HL-60 (cell line): Measurements from ENCODE around the gene MXRA7.

Experiments used
- DNase-seq, 2 experiments: peaks; one replicate each; pipeline ENCODE4 v3.0.0-alpha.2; 2010 to 2020; ENCODE audit warnings: low read depth in 1 of 2, low spot score in 1 of 2
- H3K27ac ChIP-seq: fragments of 250-450 bp; sonication (Bioruptor Pico); replicated peaks from 2 replicates; pipeline ENCODE4 v1.5.1; 2020; ENCODE audit warnings: mild to moderate bottlenecking, moderate library complexity
- H3K27me3 ChIP-seq: fragments of 250-450 bp; sonication (Bioruptor Pico); 2 replicates; pipeline ENCODE4 v1.5.1; 2021; ENCODE audit warnings: mild to moderate bottlenecking, moderate library complexity; ENCODE audit not compliant: insufficient read depth, poor library complexity, severe bottlenecking
- H3K4me3 ChIP-seq: replicated peaks from 2 replicates; pipeline ENCODE4 v1.5.1; 2011; ENCODE audit warnings: mild to moderate bottlenecking, control low read depth, low read length; ENCODE audit not compliant: insufficient read depth
- CTCF ChIP-seq: IDR thresholded peaks from one replicate; pipeline ENCODE4 v1.5.1; 2011; ENCODE audit warnings: low read length, control low read depth, inconsistent platforms; ENCODE audit not compliant: insufficient read depth
- GABPA ChIP-seq: IDR thresholded peaks from 2 replicates; pipeline ENCODE4 v1.6.1; 2012; ENCODE audit warnings: low read depth
- POLR2AphosphoS5 ChIP-seq: IDR thresholded peaks from 2 replicates; pipeline ENCODE4 v1.6.1; 2012; ENCODE audit warnings: low read depth
- SPI1 ChIP-seq: IDR thresholded peaks from 2 replicates; pipeline ENCODE4 v1.6.1; 2012; ENCODE audit warnings: low read depth, mild to moderate bottlenecking, borderline replicate concordance
- TF ChIP-seq, protein P1 (sequence below): IDR thresholded peaks from 2 replicates; pipeline ENCODE4 v1.6.1; 2012; ENCODE audit warnings: low read depth; ENCODE audit not compliant: insufficient replicate concordance

Gene MXRA7

DNA sequence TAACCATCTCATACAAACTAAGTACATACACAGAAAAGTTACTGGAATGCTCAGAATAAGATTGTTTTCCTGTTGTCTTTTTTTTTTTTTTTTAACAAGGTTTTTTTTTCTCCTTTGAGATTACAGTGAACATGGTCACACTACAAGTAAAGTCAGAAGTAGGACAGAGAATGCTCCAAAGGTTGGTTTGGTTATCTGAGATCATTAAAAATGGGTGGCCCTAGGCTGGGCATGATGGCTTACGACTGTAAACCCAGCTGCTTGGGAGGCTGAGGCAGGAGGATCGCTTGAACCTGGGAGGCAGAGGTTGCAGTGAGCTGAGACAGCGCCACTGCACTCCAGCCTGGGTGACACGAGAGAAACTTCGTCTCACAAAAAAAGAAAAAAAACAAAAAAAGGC lies 60.3 kb downstream of the MXRA7 start:
- Histone ChIP-seq H3K27ac (no peak overlapping the region), H3K27me3 (no peaks in the 10 kb centered on the region)
- DNase-seq, result no peak

GRCh38 chr17:76646712-76647111 lies 64.1 kb downstream of the MXRA7 start:
- TF ChIP-seq GABPA (no peak), POLR2AphosphoS5 (no peak), SPI1 (no peak), CTCF (no peak)
- TF ChIP-seq, protein P1, sequence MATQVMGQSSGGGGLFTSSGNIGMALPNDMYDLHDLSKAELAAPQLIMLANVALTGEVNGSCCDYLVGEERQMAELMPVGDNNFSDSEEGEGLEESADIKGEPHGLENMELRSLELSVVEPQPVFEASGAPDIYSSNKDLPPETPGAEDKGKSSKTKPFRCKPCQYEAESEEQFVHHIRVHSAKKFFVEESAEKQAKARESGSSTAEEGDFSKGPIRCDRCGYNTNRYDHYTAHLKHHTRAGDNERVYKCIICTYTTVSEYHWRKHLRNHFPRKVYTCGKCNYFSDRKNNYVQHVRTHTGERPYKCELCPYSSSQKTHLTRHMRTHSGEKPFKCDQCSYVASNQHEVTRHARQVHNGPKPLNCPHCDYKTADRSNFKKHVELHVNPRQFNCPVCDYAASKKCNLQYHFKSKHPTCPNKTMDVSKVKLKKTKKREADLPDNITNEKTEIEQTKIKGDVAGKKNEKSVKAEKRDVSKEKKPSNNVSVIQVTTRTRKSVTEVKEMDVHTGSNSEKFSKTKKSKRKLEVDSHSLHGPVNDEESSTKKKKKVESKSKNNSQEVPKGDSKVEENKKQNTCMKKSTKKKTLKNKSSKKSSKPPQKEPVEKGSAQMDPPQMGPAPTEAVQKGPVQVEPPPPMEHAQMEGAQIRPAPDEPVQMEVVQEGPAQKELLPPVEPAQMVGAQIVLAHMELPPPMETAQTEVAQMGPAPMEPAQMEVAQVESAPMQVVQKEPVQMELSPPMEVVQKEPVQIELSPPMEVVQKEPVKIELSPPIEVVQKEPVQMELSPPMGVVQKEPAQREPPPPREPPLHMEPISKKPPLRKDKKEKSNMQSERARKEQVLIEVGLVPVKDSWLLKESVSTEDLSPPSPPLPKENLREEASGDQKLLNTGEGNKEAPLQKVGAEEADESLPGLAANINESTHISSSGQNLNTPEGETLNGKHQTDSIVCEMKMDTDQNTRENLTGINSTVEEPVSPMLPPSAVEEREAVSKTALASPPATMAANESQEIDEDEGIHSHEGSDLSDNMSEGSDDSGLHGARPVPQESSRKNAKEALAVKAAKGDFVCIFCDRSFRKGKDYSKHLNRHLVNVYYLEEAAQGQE, result no peak
- no peak for DNase-seq
- Histone ChIP-seq H3K27ac (no peak overlapping the region), H3K4me3 (no peak overlapping the region), H3K27me3 (no peaks in the 10 kb centered on the region)

More for the DNA sequence above, 60.3 kb downstream of the MXRA7 start:
- H3K4me3 ChIP-seq, result no peak overlapping the region
- TF ChIP-seq, protein P1, result no peak
- TF ChIP-seq CTCF, result no peak
- TF ChIP-seq GABPA, result no peak
- TF ChIP-seq SPI1, result no peak
- TF ChIP-seq POLR2AphosphoS5, result no peak

DNA sequence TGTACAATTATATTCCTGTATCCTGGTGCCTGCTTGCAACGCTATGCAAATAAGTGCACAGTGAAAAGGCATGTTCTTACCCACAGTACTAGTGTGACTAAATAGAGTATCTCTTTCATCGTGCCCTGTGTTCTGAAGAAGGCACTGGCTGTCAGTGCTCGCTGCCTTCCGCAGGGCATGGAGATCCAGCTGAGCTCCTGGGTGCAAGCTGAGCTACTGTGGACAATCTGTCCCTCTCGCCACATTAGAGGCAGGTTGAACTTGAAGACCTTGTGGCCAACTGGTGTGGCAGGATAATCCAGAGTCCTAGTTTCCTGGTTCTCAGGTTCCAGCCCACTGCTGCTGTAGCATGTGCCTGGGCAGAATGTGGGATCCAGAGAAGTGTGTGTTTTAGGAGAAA lies 65.3 kb downstream of the MXRA7 start:
- Histone ChIP-seq H3K27me3 (no peaks in the 10 kb centered on the region), H3K4me3 (no peak overlapping the region), H3K27ac (no peak overlapping the region)
- DNase-seq, result no peak
- no peak for TF ChIP-seq SPI1
- no peak for TF ChIP-seq CTCF
- TF ChIP-seq GABPA, result no peak
- TF ChIP-seq, protein P1, result no peak
- TF ChIP-seq POLR2AphosphoS5, result no peak
